GM12878 (cell line): ENCODE data around the gene PPP2R5D. TPM values are rescaled to one million over a fixed set of nuclear protein-coding genes. Genes with fewer than 3 reads are reported as not detected.

Experiments
- ATAC-seq: fragments of 200-7000 bp; cut with Tn5 transposase; 3 replicates; pipeline ENCODE4 v1.9.1; 2020; ENCODE audit warnings: mild to moderate bottlenecking, moderate library complexity
- BruUV-seq: library from RNA; stranded (reverse); fragments of 400-500 nt; replicated peaks from 2 replicates; lab custom pipeline; 2021; lab: Mats Ljungman, UMichigan
- CTCF ChIA-PET: fragments of 300-600 bp; sonication (Branson Sonifier 250); formaldehyde crosslinking; extraction: SDS; loops from one replicate; lab custom pipeline; 2021; ENCODE audit warnings: inconsistent platforms; lab: Yijun Ruan, JAX
- POLR2A ChIA-PET: fragments of 350-600 bp; formaldehyde crosslinking; extraction: SDS; loops from one replicate; lab custom pipeline; 2021; ENCODE audit warnings: inconsistent platforms; lab: Charles Lee
- RAD21 ChIA-PET: fragments of 300-600 bp; sonication (Branson Sonifier 250); formaldehyde crosslinking; loops from one replicate; lab custom pipeline; 2023; ENCODE audit warnings: antibody characterized with exemption; ENCODE audit not compliant: unreplicated experiment; lab: Charles Lee
- SMC1A ChIA-PET: fragments of 300-600 bp; sonication (Branson Sonifier 250); formaldehyde crosslinking; loops from one replicate; lab custom pipeline; 2023; ENCODE audit not compliant: unreplicated experiment, uncharacterized antibody; lab: Charles Lee
- DNase-seq: peaks from one replicate; pipeline ENCODE4 v3.0.0-alpha.2; 2011; ENCODE audit warnings: low read depth, low spot score
- FAIRE-seq: peaks from 3 replicates; lab custom pipeline; 2011; peaks lifted over from hg19 to GRCh38; lab: Jason Lieb, UNC
- H2AFZ ChIP-seq: 2 replicates; pipeline ENCODE4 v1.6.0; 2011; ENCODE audit warnings: low read depth, low read length, control low read depth; ENCODE audit not compliant: control insufficient read depth
- H3K27ac ChIP-seq: 2 replicates; pipeline ENCODE4 v1.5.1; 2011; ENCODE audit warnings: control low read depth; ENCODE audit not compliant: control insufficient read depth, insufficient read depth
- H3K27me3 ChIP-seq, 2 experiments: replicated peaks in 1 of 2; 2 replicates each; pipeline versions ENCODE4 v1.6.0 to v1.6.1; 2011; ENCODE audit warnings: low read length in 1 of 2; ENCODE audit not compliant: control insufficient read depth in 2 of 2, insufficient read depth in 2 of 2
- H3K36me3 ChIP-seq, 2 experiments: 2 replicates each; pipeline ENCODE4 v1.5.1; 2011; ENCODE audit warnings: low read length in 1 of 2; ENCODE audit not compliant: control insufficient read depth in 2 of 2, insufficient read depth in 2 of 2
- H3K4me1 ChIP-seq: 2 replicates; pipeline ENCODE4 v1.6.1; 2011; ENCODE audit warnings: mild to moderate bottlenecking, low read length, moderate library complexity, mixed read lengths; ENCODE audit not compliant: control insufficient read depth, insufficient read depth
- H3K4me2 ChIP-seq: 2 replicates; pipeline ENCODE4 v1.6.0; 2011; ENCODE audit warnings: control low read depth; ENCODE audit not compliant: control insufficient read depth, insufficient read depth
- H3K4me3 ChIP-seq: fragments of 200-600 bp; sonication (generic); 2 replicates; pipeline ENCODE4 v1.5.1; 2016
- H3K79me2 ChIP-seq: 2 replicates; pipeline ENCODE4 v1.6.0; 2011; ENCODE audit warnings: low read length; ENCODE audit not compliant: control insufficient read depth, insufficient read depth
- H3K9ac ChIP-seq: 2 replicates; pipeline ENCODE4 v1.8.0; 2011; ENCODE audit warnings: low read length, control low read depth, mixed read lengths; ENCODE audit not compliant: control insufficient read depth, insufficient read depth
- H3K9me3 ChIP-seq: replicated peaks from 3 replicates; pipeline ENCODE4 v1.5.1; 2011; ENCODE audit warnings: mild to moderate bottlenecking, low read length; ENCODE audit not compliant: control insufficient read depth, insufficient read depth
- H4K20me1 ChIP-seq: 2 replicates; pipeline ENCODE4 v1.6.0; 2011; ENCODE audit not compliant: control insufficient read depth, insufficient read depth
- ATF2 ChIP-seq: IDR thresholded peaks from 2 replicates; pipeline ENCODE4 v1.6.1; 2012; ENCODE audit warnings: low read length, inconsistent platforms
- ATF3 ChIP-seq: IDR thresholded peaks from 2 replicates; pipeline ENCODE4 v1.6.1; 2011; ENCODE audit warnings: low read depth, mild to moderate bottlenecking, low read length, moderate library complexity, borderline replicate concordance; ENCODE audit errors: extremely low read depth
- ATF7 ChIP-seq: fragments of 450-650 bp; IDR thresholded peaks from 2 replicates; pipeline ENCODE4 v1.6.1; 2016; ENCODE audit warnings: low read depth, mild to moderate bottlenecking
- BACH1 ChIP-seq: fragments of 450-650 bp; IDR thresholded peaks from 2 replicates; pipeline ENCODE4 v1.6.1; 2017; ENCODE audit warnings: mild to moderate bottlenecking, borderline replicate concordance
- CEBPB ChIP-seq, 2 experiments: fragments of 150-350 bp in 1 of 2; IDR thresholded peaks; 2 replicates each; pipeline ENCODE4 v1.6.1; 2012 to 2014; ENCODE audit warnings: low read depth in 2 of 2, low read length in 2 of 2, borderline replicate concordance in 1 of 2, inconsistent platforms in 1 of 2
- CHD1 ChIP-seq: IDR thresholded peaks from 2 replicates; pipeline ENCODE4 v1.6.1; 2012; ENCODE audit warnings: low read depth, low read length, improper control_type of control experiment
- E2F8 ChIP-seq: fragments of 450-650 bp; IDR thresholded peaks from 2 replicates; pipeline ENCODE4 v1.6.1; 2018; ENCODE audit warnings: mild to moderate bottlenecking, low read depth, moderate library complexity; ENCODE audit not compliant: partially characterized antibody
- EED ChIP-seq: sonication (generic); IDR thresholded peaks from 2 replicates; pipeline ENCODE4 v1.6.1; 2016; ENCODE audit warnings: antibody characterized with exemption, low read depth
- EGR1 ChIP-seq, 2 experiments: IDR thresholded peaks; 1 replicate in 1 of 2; 2 replicates in 1 of 2; pipeline ENCODE4 v1.6.1; 2011 to 2012; ENCODE audit warnings: low read depth in 2 of 2, low read length in 2 of 2, borderline replicate concordance in 1 of 2, mild to moderate bottlenecking in 1 of 2, moderate library complexity in 1 of 2
- HSF1 ChIP-seq: fragments of 150-350 bp; IDR thresholded peaks from 2 replicates; pipeline ENCODE4 v1.6.1; 2014; ENCODE audit warnings: mild to moderate bottlenecking, low read depth, low read length
- NRF1 ChIP-seq: conservative IDR thresholded peaks from 2 replicates; pipeline ENCODE4 v1.6.1; 2011; ENCODE audit warnings: mild to moderate bottlenecking, low read depth, low read length, improper control_type of control experiment
- PAX5 ChIP-seq: IDR thresholded peaks from 2 replicates; pipeline ENCODE4 v1.6.1; 2011; ENCODE audit warnings: low read depth, low read length, borderline replicate concordance
- SMAD5 ChIP-seq: IDR thresholded peaks from 2 replicates; pipeline ENCODE4 v1.6.1; 2016; ENCODE audit warnings: antibody characterized with exemption, low read depth
- SMC3 ChIP-seq: IDR thresholded peaks from 2 replicates; pipeline ENCODE4 v1.6.1; 2011; ENCODE audit warnings: low read length, improper control_type of control experiment, borderline replicate concordance
- USF1 ChIP-seq: IDR thresholded peaks from 2 replicates; pipeline ENCODE4 v1.6.1; 2011; ENCODE audit warnings: borderline replicate concordance, low read depth, mild to moderate bottlenecking, moderate library complexity, mixed read lengths, low read length; ENCODE audit not compliant: insufficient read depth; ENCODE audit errors: extremely low read length
- USF2 ChIP-seq: IDR thresholded peaks from 2 replicates; pipeline ENCODE4 v1.6.1; 2011; ENCODE audit warnings: low read depth, low read length, improper control_type of control experiment, borderline replicate concordance
- WGBS: methylation state at CpG from one replicate; pipeline ENCODE4 v1.1.6; 2016; ENCODE audit warnings: low lambda C conversion rate; ENCODE audit not compliant: insufficient replicate concordance, insufficient coverage; ENCODE audit errors: missing lambda C conversion rate; 5-methylcytosine and 5-hydroxymethylcytosine counted together
- in situ Hi-C: fragments of 300-500 bp; cut with MboI; formaldehyde crosslinking; loops from 9 replicates; pipeline ENCODE4 v1.14.3; 2018; ENCODE audit warnings: mixed read lengths
- intact Hi-C: fragments of 100-400 bp; cut with micrococcal nuclease; formaldehyde crosslinking; loops from one replicate; pipeline ENCODE4 v1.14.2; 2022; ENCODE audit not compliant: unreplicated experiment
- polyA plus RNA-seq, 11 experiments: library from polyadenylated mRNA; depleted of rRNA in 4 of 11; unstranded in 6 of 11; stranded (reverse) in 5 of 11; fragments of >200 nt; fragmentation: Nextera tagmentation in 4 of 11; fragmentation: Illumina TruSeq in 1 of 11; extraction: Ambion mirVana in 4 of 11; extraction: Trizol in 1 of 11; gene quantifications; 1 replicate in 1 of 11; 2 replicates in 10 of 11; pipeline versions ENCODE4 v1.2.1 to v1.2.3, GENCODE V29; 2011 to 2016; ENCODE audit warnings: inconsistent platforms in 2 of 11, missing spikeins in 2 of 11, low read depth in 1 of 11
- total RNA-seq, 4 experiments: library from RNA; depleted of rRNA in 3 of 4; stranded (reverse); fragments of >200 nt in 3 of 4; fragmentation: Illumina TruSeq in 1 of 4; extraction: Trizol in 1 of 4; gene quantifications; 2 replicates each; pipeline versions ENCODE4 v1.2.1 to v1.2.3, GENCODE V29; 2013 to 2021

Gene PPP2R5D
- total and polyA plus RNA-seq, 10 of the 15 experiments (the other 5 are each of a cell fraction or from before 2014, with no cell fraction given) = 1.5 to 59.0 (median 32.0) TPM

- SMC1A ChIA-PET = interaction anchor here (0.7 kb wide), 1 partner anchor 252 kb away, joined by 5 read pairs; no protein-coding TSS in a partner anchor
- no peak overlapping the region for H3K9ac ChIP-seq
- H3K27me3 ChIP-seq = no peaks in the 10 kb centered on the region
- CTCF ChIA-PET = interaction anchor here (1.4 kb wide), 1 partner anchor 524 kb away, joined by 3 read pairs; no protein-coding TSS in a partner anchor
- intact Hi-C loops (no loop called here), in situ Hi-C loops (no loop called here)
- H4K20me1 ChIP-seq = no peaks in the 10 kb centered on the region
- no TSS peak for BruUV-seq
- H2AFZ ChIP-seq = no peak overlapping the region
- H3K4me2 ChIP-seq = no peak overlapping the region
- no peaks in the 10 kb centered on the region for H3K4me1 ChIP-seq
- POLR2A ChIA-PET = interaction anchor here (0.7 kb wide), 1 partner anchor 714 kb away, joined by 8 read pairs; no protein-coding TSS in a partner anchor
- no peak for ATAC-seq
- no peaks in the 10 kb centered on the region; a peak in 3 of 4 replicates for H3K36me3 ChIP-seq
- no peak overlapping the region for H3K4me3 ChIP-seq
- no peaks in the 10 kb centered on the region for H3K79me2 ChIP-seq
- no peak for DNase-seq
- H3K27ac ChIP-seq = no peak overlapping the region
- no peak for FAIRE-seq
- RAD21 ChIA-PET = interaction anchor here (1.8 to 2.1 kb wide), 2 partner anchors 43 to 177 kb away, joined by 5 to 12 read pairs; no protein-coding TSS in a partner anchor
- H3K9me3 ChIP-seq = no peaks in the 10 kb centered on the region
- 52% methylated on average over 7 of the region's 7 CpGs for WGBS
- TF ChIP-seq EGR1 (IDR thresholded peaks at IDR 0.05; ENCODE audit: borderline replicate concordance in 1 of 2, low read depth in 2 of 2, low read length in 2 of 2) (no peak), ATF7 (no peak), USF2 (no peak), PAX5 (no peak), E2F8 (no peak), SMAD5 (no peak), ATF2 (no peak), HSF1 (no peak), ATF3 (no peak), CHD1 (no peak), SMC3 (no peak), EED (no peak), BACH1 (no peak), CEBPB (IDR thresholded peaks at IDR 0.05; ENCODE audit: borderline replicate concordance in 1 of 2, low read depth in 2 of 2, low read length in 2 of 2) (no peak), USF1 (no peak), NRF1 (no peak)
Measured at GRCh38 chr6:42966571-42966970, 17.8 kb upstream of the PPP2R5D start.
